DOHH2 (cell line): ENCODE data around the gene KIAA1671.

Experiments
- H3F3A ChIP-seq: fragments of 200-600 bp; sonication (generic), shearing (Covaris generic); 2 replicates; pipeline ENCODE4 v1.6.0; 2016; ENCODE audit warnings: antibody characterized with exemption, mild to moderate bottlenecking; ENCODE audit not compliant: control insufficient read depth, insufficient read depth
- H3K27ac ChIP-seq: fragments of 200-600 bp; sonication (generic); 2 replicates; pipeline ENCODE4 v1.5.1; 2014; ENCODE audit warnings: low read depth, mild to moderate bottlenecking, low read length, moderate library complexity
- H3K27me3 ChIP-seq: fragments of 200-600 bp; sonication (generic); 2 replicates; pipeline ENCODE4 v1.6.1; 2014; ENCODE audit warnings: mild to moderate bottlenecking, low read length, mixed read lengths; ENCODE audit not compliant: control insufficient read depth
- H3K36me3 ChIP-seq: fragments of 200-600 bp; sonication (generic); 2 replicates; pipeline ENCODE4 v1.6.1; 2014; ENCODE audit warnings: mild to moderate bottlenecking, low read length, moderate library complexity, mixed read lengths; ENCODE audit not compliant: control insufficient read depth
- H3K4me1 ChIP-seq: fragments of 200-600 bp; sonication (generic); 2 replicates; pipeline ENCODE4 v1.6.1; 2014; ENCODE audit warnings: mild to moderate bottlenecking, low read length, mixed read lengths; ENCODE audit not compliant: control insufficient read depth
- H3K4me2 ChIP-seq: fragments of 200-600 bp; sonication (generic); 2 replicates; pipeline ENCODE4 v1.6.0; 2014; ENCODE audit warnings: mild to moderate bottlenecking, low read length, moderate library complexity
- H3K4me3 ChIP-seq: fragments of 200-600 bp; sonication (generic); 2 replicates; pipeline ENCODE4 v1.5.1; 2014; ENCODE audit warnings: mild to moderate bottlenecking, low read length, mixed read lengths
- H3K79me2 ChIP-seq: fragments of 200-600 bp; sonication (generic); 2 replicates; pipeline ENCODE4 v1.6.1; 2014; ENCODE audit warnings: mild to moderate bottlenecking, low read length, mixed read lengths; ENCODE audit not compliant: control insufficient read depth
- H3K9me2 ChIP-seq: fragments of 200-600 bp; sonication (generic); replicated peaks from 2 replicates; pipeline ENCODE4 v1.6.1; 2014; ENCODE audit warnings: mild to moderate bottlenecking, low read length, mixed read lengths; ENCODE audit not compliant: control insufficient read depth
- H3K9me3 ChIP-seq: fragments of 200-600 bp; sonication (generic); 2 replicates; pipeline ENCODE4 v1.6.1; 2014; ENCODE audit warnings: antibody characterized with exemption, low read length, mixed read lengths; ENCODE audit not compliant: control insufficient read depth, insufficient read depth
- H4K20me1 ChIP-seq: fragments of 200-600 bp; sonication (generic); 2 replicates; pipeline ENCODE4 v1.6.0; 2014; ENCODE audit warnings: low read depth, mild to moderate bottlenecking, antibody characterized with exemption, low read length, moderate library complexity; ENCODE audit not compliant: control insufficient read depth, insufficient read depth
- EZH2phosphoT487 ChIP-seq: fragments of 200-600 bp; sonication (generic); IDR thresholded peaks from 2 replicates; pipeline ENCODE4 v1.6.1; 2017; ENCODE audit warnings: borderline replicate concordance, mild to moderate bottlenecking, antibody characterized with exemption, low read length, moderate library complexity, mixed read lengths
- TF ChIP-seq, protein P1 (sequence below): fragments of 200-600 bp; sonication (generic); IDR thresholded peaks from one replicate; pipeline ENCODE4 v1.5.1; 2014; ENCODE audit warnings: antibody characterized with exemption, mild to moderate bottlenecking, low read depth, low read length; ENCODE audit not compliant: poor library complexity, severe bottlenecking

KIAA1671 gene

DNA sequence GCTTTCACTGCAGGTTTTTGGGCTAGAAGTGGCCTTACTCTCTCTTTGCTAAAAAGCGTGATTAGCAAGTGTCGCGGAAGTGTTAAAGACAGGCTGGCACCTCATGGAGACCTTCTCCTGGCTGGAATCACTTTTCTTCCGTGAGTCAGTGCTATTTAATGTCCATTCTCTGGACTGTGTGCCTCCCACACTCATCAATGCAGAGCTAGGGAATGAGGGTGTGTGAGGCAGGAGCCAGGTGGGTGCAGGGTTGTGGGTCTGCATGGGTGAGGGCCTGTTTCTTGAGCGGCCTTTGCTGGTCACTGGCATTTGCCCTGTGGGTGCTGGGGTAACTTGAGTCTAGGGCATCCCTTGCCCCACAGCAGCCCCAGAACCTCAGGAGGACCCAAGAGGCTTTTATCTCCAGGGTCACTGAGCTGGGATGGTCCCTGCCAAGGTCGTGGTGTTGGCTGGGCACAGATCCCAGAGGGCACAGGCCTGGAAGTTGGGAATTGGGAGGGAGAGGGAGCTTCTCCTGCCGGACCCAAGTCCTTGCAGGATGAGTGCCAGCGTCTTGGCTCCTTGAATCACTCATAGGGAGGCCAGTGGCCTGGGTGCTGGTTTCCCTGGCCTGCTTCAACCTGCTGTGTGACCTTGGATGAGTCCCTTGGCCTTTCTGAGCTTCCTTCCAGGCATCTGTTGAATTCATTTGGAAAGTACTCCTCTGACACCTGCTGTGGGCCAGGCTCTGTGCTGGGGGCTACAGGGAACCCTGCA is 30.0 kb downstream of the KIAA1671 start:
- no peaks in the 10 kb centered on the region for H3F3A ChIP-seq
- H3K9me2 ChIP-seq, result no peaks in the 10 kb centered on the region
- H3K79me2 ChIP-seq, result no peaks in the 10 kb centered on the region
- no peak overlapping the region for H3K27ac ChIP-seq
- peaks cover 8% of the 10 kb centered on the region; the same call in 1 of the 2 replicates for H3K4me1 ChIP-seq
- H3K9me3 ChIP-seq, result no peaks in the 10 kb centered on the region
- H3K4me3 ChIP-seq, result no peak overlapping the region
- H3K36me3 ChIP-seq, result no peaks in the 10 kb centered on the region
- TF ChIP-seq, protein P1, sequence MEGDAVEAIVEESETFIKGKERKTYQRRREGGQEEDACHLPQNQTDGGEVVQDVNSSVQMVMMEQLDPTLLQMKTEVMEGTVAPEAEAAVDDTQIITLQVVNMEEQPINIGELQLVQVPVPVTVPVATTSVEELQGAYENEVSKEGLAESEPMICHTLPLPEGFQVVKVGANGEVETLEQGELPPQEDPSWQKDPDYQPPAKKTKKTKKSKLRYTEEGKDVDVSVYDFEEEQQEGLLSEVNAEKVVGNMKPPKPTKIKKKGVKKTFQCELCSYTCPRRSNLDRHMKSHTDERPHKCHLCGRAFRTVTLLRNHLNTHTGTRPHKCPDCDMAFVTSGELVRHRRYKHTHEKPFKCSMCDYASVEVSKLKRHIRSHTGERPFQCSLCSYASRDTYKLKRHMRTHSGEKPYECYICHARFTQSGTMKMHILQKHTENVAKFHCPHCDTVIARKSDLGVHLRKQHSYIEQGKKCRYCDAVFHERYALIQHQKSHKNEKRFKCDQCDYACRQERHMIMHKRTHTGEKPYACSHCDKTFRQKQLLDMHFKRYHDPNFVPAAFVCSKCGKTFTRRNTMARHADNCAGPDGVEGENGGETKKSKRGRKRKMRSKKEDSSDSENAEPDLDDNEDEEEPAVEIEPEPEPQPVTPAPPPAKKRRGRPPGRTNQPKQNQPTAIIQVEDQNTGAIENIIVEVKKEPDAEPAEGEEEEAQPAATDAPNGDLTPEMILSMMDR, result no peak
- H3K4me2 ChIP-seq, result no peak overlapping the region
- no peaks in the 10 kb centered on the region; the same call in 1 of the 2 replicates for H3K27me3 ChIP-seq
- no peaks in the 10 kb centered on the region for H4K20me1 ChIP-seq

DNA sequence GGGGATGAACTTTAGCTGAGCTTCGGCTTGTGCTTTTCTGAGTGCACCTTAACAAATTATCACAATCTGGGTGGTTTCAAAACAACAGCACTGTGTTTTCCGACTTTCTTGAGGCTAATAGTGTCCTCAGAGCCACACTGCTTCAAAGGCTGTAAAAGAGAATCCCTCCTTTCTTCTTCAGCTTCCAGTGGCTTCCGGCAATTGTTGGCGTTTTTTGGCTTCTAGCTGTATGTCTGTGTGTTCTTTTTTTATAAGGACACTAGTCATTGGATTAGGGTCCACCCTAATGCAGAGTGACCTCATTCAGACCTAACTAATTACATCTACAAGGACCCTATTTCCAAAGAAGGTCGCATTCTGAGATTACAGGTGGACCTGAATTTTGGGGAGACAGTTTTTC is 30.6 kb downstream of the KIAA1671 start:
- peaks cover 8% of the 10 kb centered on the region; the same call in 1 of the 2 replicates for H3K4me1 ChIP-seq
- no peak overlapping the region for H3K27ac ChIP-seq
- no peaks in the 10 kb centered on the region for H4K20me1 ChIP-seq
- H3K79me2 ChIP-seq, result no peaks in the 10 kb centered on the region
- H3K36me3 ChIP-seq, result no peaks in the 10 kb centered on the region
- no peaks in the 10 kb centered on the region; the same call in 1 of the 2 replicates for H3K27me3 ChIP-seq
- H3K4me2 ChIP-seq, result no peak overlapping the region
- no peaks in the 10 kb centered on the region for H3K9me3 ChIP-seq
- H3K9me2 ChIP-seq, result no peaks in the 10 kb centered on the region
- H3F3A ChIP-seq, result no peaks in the 10 kb centered on the region
- no peak overlapping the region for H3K4me3 ChIP-seq
- TF ChIP-seq, protein P1, result no peak
- TF ChIP-seq EZH2phosphoT487, result no peak

DNA sequence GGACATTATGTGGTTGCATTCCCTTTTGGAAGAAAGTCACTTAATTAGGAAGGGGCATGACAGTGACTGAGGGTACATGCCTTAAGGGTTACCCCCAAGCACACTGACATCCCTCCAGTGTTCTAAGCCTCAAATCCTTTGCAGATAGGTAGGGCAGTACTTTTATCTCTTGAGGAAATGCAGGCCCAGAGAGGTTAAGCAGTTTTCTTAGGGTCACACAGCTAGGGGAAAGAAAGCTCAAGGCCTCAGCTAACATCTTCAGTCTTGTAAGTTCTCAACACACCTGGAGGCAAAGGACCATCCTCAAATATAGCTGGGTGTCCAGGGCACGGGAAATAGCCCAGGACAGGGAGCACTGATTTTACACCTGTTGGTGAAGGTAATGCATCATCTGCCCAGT is 31.6 kb downstream of the KIAA1671 start:
- H3K79me2 ChIP-seq, result no peaks in the 10 kb centered on the region
- H3K9me3 ChIP-seq, result no peaks in the 10 kb centered on the region
- H3K4me2 ChIP-seq, result no peak overlapping the region
- no peak overlapping the region for H3K27ac ChIP-seq
- TF ChIP-seq EZH2phosphoT487, result no peak
- TF ChIP-seq, protein P1, result no peak
- H3K4me1 ChIP-seq, result peaks cover 8% of the 10 kb centered on the region; the same call in 1 of the 2 replicates
- no peak overlapping the region for H3K4me3 ChIP-seq
- no peaks in the 10 kb centered on the region for H3K9me2 ChIP-seq
- no peaks in the 10 kb centered on the region for H3K36me3 ChIP-seq
- H4K20me1 ChIP-seq, result no peaks in the 10 kb centered on the region
- H3F3A ChIP-seq, result no peaks in the 10 kb centered on the region
- H3K27me3 ChIP-seq, result no peaks in the 10 kb centered on the region; the same call in 1 of the 2 replicates
